ENCODE results near the gene SEC61A1.

Gene SEC61A1

DNA sequence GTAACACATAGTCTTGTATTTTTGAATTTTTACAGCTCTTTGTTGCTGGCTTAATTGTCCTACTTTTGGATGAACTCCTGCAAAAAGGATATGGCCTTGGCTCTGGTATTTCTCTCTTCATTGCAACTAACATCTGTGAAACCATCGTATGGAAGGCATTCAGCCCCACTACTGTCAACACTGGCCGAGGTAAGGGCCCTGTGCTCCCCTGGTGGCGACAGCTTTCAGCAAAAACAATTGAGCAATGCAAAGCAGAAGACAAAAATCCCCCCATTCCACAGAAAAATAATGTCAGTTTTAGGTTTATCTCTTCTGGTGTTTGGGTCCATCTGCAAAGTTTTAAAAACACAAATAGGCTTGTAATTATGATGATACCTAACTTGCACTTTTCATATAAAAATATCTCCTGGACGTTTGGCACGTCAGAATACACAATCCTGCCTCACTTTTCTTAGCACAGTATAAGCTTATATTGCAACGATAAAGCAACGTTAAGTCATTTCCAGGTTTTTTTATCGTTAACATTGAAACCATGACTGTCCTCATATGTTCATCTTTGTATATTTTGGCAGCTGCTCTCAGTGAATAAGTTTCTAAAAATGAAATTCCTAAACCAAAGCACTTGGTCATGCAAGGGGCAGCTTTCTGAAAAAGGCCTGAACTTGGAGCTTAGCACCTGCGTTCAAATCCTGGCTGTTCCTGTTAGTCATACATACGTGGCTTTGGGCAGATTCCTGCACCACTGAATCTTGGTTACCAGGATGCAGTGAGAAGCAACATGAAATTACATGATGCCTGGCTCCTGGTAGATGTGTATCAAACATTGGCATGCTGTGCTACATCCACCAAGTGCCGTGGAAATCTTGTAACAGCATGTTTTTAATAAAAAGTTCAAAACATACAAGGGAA, 8.5 kb downstream of the SEC61A1 start:
- peak; percentile 28 for DNase-seq

- DNase-seq: no peak
These were observed 10.0 kb downstream of the SEC61A1 start for GRCh38 chr3:128062033-128062745.

DNA sequence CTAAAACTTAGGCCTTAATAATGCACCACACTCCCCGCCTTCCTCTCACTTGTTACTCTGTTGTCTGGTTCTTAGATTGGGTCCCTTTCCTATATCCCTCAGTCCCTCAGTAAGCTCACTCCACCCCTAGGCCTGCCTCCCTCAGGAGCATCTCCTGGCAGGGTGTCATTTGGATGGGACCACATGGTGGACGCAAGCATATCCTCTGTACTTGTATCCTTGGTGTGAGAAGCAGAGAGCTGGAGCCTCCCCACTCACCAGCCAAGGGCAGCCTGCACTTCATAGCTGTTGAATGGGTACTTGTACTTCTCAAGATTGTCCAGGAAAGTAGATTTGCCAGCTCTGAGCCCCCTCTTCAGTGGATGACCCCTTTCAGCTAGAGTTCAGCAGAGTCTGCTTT, 11.6 kb downstream of the SEC61A1 start:
- DNase-seq: no peak

- no peak for DNase-seq
These were observed 12.7 kb downstream of the SEC61A1 start for GRCh38 chr3:128064962-128065361.

DNA sequence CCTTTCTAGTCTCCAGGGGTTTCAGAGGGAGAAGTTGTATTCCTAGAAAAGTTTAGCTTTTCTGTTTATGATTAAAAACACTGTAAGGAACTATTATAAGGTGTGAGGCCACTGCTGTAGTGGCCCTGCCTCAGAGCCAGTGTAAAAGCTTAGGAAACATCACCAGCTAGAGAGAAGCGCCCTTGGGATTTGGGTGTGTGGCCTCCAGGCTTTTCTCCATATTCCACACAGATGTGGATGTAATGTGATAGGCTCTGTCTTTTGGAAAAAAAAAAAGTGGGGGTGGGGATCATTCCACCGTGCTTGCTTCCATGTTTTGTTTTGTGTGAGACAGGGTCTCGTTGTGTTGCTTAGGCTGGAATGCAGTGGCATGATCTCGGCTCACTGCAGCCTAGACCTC, 13.9 kb downstream of the SEC61A1 start:
- DNase-seq: no peak

DNA sequence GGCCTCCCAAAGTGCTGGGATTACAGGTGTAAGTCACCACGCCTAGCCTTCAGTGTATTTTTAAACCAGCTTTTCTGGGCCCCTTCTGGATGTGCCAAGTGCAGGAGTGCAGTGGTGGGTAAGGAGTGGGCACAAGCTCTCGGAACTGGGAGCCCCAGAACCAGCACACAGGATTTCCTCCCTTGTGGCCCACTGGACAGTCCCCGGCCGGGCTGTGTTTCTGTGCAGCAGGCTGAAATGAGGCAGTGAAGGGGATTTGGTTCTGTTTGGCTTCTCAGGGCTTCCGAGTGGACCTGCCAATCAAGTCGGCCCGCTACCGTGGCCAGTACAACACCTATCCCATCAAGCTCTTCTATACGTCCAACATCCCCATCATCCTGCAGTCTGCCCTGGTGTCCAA, 14.4 kb downstream of the SEC61A1 start:
- DNase-seq: no peak

GRCh38 chr3:128067489-128067888, 15.3 kb downstream of the SEC61A1 start:
- no peak for DNase-seq

- peak; percentile 22 for DNase-seq
These were observed 16.0 kb downstream of the SEC61A1 start for GRCh38 chr3:128068156-128068620.

DNA sequence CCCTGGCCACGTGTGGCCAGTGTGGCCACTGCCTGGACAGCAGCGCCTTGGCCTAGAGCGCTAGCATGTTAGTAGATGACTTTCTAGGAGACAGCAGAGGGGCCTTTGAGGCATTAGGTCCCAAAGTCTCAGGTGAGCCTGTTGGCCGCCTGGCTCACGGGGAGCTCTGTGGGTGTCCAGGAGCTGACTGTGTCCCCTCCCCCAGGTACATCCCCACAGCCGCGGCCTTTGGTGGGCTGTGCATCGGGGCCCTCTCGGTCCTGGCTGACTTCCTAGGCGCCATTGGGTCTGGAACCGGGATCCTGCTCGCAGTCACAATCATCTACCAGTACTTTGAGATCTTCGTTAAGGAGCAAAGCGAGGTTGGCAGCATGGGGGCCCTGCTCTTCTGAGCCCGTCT, 17.0 kb downstream of the SEC61A1 start:
- DNase-seq: no peak

- no peak for DNase-seq
These were observed 18.8 kb downstream of the SEC61A1 start for GRCh38 chr3:128070898-128071591.

GRCh38 chr3:128071771-128072453, 19.7 kb downstream of the SEC61A1 start:
- no peak for DNase-seq

DNA sequence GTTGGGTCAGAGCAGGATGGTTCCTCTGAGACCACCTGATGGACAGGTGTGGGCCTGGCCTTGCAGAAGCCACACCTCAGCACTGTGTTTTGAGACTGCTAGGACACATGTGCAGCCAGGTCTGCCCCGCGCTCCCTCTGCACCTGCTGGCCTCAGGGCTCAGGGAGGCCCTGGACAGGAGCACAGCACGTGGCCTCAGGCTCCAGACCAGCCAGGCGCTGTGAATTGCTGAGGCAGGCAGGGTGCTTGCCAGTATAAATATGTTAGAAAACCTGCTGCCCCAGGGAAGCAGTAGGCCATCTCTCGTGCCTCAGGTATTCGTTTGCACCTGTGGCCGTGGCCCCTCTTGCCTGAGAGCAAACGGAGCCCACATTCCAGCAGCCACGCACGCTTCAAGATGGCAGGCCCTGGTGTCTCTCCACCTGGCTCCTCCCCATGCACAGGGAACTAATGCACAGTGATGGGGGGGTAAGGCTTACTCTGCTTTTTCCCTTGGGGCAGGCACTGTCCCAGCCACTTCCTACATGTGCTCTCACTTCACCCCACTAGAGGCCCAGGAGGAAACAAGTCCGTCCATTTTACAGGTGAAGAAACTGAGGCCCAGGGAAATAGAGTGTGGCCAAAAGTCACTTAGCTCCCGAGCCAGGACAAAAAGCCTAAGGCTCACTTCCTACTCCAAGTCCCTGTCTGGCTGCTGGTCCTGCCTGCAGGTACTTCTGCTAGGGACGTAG, 20.4 kb downstream of the SEC61A1 start:
- DNase-seq: no peak

DNA sequence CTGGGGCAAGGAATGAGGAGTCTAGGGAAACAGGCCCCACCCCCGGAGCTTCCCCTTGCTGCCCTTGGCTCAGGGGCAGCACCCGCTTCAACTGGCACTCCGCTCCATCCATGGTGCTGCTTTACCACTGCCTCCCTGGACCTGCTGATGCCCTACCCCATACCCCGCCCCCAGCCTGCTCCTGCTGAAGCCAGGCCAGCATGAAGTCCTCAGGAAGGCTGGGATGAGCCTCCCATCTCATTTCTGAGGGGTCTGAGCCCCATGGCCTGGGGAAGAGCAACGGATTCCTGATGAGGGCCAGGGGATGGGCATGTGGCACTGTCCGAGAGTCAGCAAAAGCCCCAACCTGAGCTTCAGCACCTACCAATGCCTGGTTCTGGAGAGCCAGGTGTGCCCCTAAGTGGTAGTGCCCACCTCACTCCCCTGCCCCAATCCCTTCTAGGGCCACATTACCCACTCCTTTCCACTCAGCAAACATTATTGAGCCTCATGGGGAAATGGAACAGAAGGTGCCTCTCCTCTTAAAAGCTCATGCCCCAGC, 21.0 kb downstream of the SEC61A1 start:
- DNase-seq: no peak

DNA sequence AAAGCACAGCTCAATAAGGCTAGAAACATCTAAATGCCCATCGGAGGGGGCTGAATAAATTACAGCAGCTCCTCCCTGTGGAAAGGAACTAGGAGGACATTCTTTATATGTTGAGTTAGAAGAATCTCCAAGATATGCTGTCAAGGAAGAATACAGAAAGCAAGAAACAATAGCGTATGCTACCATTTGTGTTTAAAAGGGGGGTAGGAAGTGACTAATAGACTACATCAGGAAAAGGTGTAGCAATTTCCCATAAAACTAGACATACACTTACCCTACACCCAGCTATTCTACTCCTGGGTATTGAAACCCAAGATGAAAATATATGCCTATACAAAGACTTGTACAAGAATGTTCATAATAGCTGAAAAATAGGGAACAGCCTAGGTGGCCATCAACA, 21.6 kb downstream of the SEC61A1 start:
- no peak for DNase-seq

GRCh38 chr3:128074851-128075521, 22.7 kb downstream of the SEC61A1 start:
- DNase-seq: no peak

DNA sequence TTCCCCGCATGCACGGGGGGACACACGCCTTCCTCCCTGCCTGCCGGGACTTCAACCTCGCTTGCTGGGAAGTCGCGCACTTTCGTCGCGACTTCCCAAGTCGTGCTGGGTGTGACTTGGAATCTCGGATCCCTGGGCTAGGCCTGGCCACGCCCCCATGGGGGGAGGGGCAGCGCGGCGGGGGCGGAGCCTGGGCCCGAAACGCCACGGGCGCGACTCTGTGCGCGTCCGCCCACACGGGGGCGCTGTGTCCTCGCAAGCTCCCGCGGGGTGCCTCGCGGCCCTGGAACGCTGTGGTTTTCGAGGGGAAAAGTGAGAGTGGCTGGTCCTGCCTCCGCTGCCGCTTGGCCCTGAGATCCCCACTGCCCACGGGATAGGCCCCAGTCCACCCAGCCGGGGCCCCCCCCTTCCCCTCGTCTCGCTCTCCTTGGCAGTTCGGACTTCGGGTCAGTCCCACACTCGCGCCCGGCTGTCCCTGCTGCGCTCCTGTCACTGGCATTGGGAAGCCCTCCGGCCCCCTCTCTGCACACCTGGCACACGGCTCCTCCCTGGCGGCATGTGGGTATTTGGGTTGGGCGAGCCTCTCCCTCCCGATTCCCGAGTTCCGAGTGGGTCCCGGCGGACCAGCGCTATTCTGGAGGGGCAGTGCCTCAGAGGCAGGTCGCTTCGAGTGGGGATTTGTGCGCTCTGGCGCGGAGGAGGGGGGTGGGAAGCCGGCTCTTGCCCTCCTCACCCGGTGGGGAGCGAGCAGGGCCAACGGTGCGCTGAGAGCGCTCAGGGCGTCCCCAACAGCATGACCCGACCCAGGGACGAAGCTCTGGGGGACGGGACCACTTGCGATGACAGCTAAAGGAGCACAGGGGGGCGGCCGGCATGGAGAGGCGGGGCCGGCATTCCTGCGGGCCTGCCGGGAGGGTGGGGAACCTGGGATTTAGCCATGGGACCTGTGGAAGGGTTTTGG, 23.6 kb downstream of the SEC61A1 start:
- DNase-seq: peak; percentile 79

- DNase-seq: no peak
These were observed 24.4 kb downstream of the SEC61A1 start for GRCh38 chr3:128076483-128077201.

- DNase-seq: no peak
These were observed 25.0 kb downstream of the SEC61A1 start for GRCh38 chr3:128077202-128077624.

DNA sequence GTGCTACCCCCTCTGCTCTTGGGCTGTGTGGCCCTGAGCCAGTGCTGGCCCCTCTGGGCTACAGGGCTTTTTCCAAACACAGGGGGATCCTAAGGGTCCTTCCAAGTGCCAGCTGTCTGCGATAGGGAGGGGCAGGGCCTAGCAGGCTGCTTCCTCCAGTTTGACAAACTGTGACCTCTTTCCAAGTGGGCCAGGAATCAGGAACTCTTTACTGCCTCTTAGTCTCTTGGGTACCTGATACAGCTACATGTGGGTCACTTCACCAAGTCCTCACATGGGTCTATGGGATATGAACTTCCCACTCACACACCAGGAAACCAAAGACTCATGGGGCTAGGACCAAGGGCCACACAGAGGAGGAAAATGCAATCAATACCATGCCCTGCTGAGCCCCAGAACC, 25.4 kb downstream of the SEC61A1 start:
- DNase-seq: no peak
